Activated T-cell treated with anti-CD3 and anti-CD28 coated beads for 1 hour (primary cell): ENCODE results near the gene FBXW7.

Experiments used
- DNase-seq: peaks from one replicate; pipeline ENCODE4 v3.0.0-alpha.2; 2020; ENCODE audit warnings: low read depth

Gene FBXW7

GRCh38 chr4:152281822-152282221, 254.1 kb downstream of the FBXW7 start:
- DNase-seq: no peak

DNA sequence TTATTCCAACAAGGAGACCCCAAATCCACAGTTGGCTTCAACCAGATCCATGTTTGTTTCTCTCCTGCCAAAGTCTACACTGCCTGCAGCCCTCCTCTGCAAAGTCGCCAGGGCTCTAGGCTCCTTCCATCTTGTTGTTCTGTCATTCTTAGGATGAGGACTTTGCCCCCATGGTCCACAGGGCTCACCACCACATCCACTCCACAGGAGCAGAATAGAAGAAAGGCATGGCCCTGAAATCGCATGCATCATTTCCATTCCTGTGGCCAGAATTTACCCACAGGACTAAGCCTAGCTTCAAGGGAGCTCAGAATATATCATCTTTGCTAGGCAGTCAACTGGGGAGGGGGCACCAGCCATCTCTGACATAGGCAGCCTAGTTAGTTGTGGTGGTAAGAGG, 254.7 kb downstream of the FBXW7 start:
- no peak for DNase-seq

DNA sequence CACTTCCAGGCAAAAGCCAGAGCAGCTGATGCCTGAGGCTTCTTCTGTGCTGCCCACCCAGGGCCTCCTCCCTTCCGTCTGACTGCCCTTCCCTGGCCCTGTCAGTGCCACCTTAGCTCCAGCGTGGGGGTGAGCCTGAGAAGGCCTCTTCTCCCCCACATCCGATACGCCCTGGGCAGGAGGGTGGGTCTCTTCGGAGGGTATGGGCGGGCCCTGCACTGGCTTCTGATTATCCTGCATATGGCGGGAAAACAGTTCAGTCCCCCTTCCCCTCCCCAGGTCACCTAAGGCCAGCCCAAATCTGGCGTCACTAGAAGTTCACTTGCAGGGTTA, 256.7 kb downstream of the FBXW7 start:
- no peak for DNase-seq

GRCh38 chr4:152278505-152279233, 257.2 kb downstream of the FBXW7 start:
- no peak for DNase-seq

- no peak for DNase-seq
These were observed 257.8 kb downstream of the FBXW7 start for GRCh38 chr4:152278172-152278504.

DNA sequence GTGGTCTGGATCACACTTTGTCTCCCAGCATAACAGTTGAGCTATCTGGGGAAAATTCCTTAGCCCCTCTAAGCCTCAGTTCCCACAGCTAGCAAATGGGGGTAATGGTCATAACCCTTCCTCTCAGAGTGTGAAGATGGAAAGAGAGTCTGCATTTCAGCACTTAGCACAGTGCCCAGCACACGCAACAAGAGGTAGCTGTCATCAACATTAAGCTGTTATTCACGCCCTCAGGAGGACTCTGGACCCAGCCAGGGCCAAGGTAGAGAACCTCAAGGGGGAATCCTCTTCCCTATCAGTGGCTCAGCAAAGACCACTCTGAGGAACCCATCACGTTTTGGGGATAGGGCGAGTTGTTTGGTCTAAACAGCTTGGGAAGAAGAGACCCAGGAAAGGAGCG, 258.6 kb downstream of the FBXW7 start:
- no peak for DNase-seq

- no peak for DNase-seq
These were observed 262.5 kb downstream of the FBXW7 start for GRCh38 chr4:152273343-152273742.
